Mesenchymal stem cell (in vitro differentiated cells and primary cell): ENCODE measurements around the gene DNAH10.

Experiments used
- DNase-seq: peaks from one replicate; pipeline ENCODE4 v3.0.0-alpha.2; 2013
- H2AFZ ChIP-seq: one replicate; pipeline ENCODE4 v1.6.1; 2013; ENCODE audit warnings: low read depth, mild to moderate bottlenecking, control low read depth, inconsistent platforms, low read length, moderate library complexity
- H2AK5ac ChIP-seq: 2 replicates; pipeline ENCODE4 v1.6.1; 2013; ENCODE audit warnings: low read length, moderate library complexity, mild to moderate bottlenecking, inconsistent platforms; ENCODE audit not compliant: severe bottlenecking
- H2BK120ac ChIP-seq: one replicate; pipeline ENCODE4 v1.6.1; 2013; ENCODE audit warnings: low read depth, mild to moderate bottlenecking, inconsistent platforms, low read length, moderate library complexity
- H2BK12ac ChIP-seq, 2 experiments: one replicate each; pipeline ENCODE4 v1.6.1; 2013; ENCODE audit warnings: inconsistent platforms in 2 of 2, low read length in 2 of 2, mild to moderate bottlenecking in 2 of 2, moderate library complexity in 2 of 2, control low read depth in 1 of 2
- H2BK15ac ChIP-seq: one replicate; pipeline ENCODE4 v1.6.1; 2013; ENCODE audit warnings: mild to moderate bottlenecking, low read depth, inconsistent platforms; ENCODE audit not compliant: poor library complexity, severe bottlenecking
- H2BK5ac ChIP-seq: 2 replicates; pipeline ENCODE4 v1.6.1; 2013; ENCODE audit warnings: low read depth, mild to moderate bottlenecking, low read length, control low read depth, inconsistent platforms; ENCODE audit not compliant: poor library complexity, severe bottlenecking
- H3K14ac ChIP-seq, 2 experiments: one replicate each; pipeline ENCODE4 v1.6.1; 2013; ENCODE audit warnings: inconsistent platforms in 2 of 2, low read length in 2 of 2, control low read depth in 1 of 2, mild to moderate bottlenecking in 1 of 2, moderate library complexity in 1 of 2
- H3K18ac ChIP-seq, 2 experiments: one replicate each; pipeline ENCODE4 v1.6.1; 2013; ENCODE audit warnings: inconsistent platforms in 2 of 2, low read length in 2 of 2, control low read depth in 1 of 2, low read depth in 1 of 2, mild to moderate bottlenecking in 1 of 2
- H3K23ac ChIP-seq, 2 experiments: one replicate each; pipeline ENCODE4 v1.6.1; 2013; ENCODE audit warnings: inconsistent platforms in 2 of 2, low read length in 2 of 2, mild to moderate bottlenecking in 2 of 2, moderate library complexity in 2 of 2, control low read depth in 1 of 2
- H3K27ac ChIP-seq: 2 replicates; pipeline ENCODE4 v1.5.1; 2013; ENCODE audit warnings: mild to moderate bottlenecking, moderate library complexity, low read length, control low read depth, inconsistent platforms; ENCODE audit not compliant: poor library complexity, severe bottlenecking
- H3K27me3 ChIP-seq, 2 experiments: 2 replicates each; pipeline versions ENCODE4 v1.6.1 to v1.7.0; 2013; ENCODE audit warnings: low read length in 2 of 2, mild to moderate bottlenecking in 2 of 2, moderate library complexity in 2 of 2, control low read depth in 1 of 2, inconsistent platforms in 1 of 2; ENCODE audit not compliant: control insufficient read depth in 1 of 2, insufficient read depth in 1 of 2
- H3K36me3 ChIP-seq, 2 experiments: 2 replicates each; pipeline versions ENCODE4 v1.6.1 to v1.7.0; 2013; ENCODE audit warnings: low read length in 2 of 2, control low read depth in 1 of 2, inconsistent platforms in 1 of 2, low read depth in 1 of 2, mild to moderate bottlenecking in 1 of 2; ENCODE audit not compliant: insufficient read depth in 2 of 2, control insufficient read depth in 1 of 2
- H3K4ac ChIP-seq, 2 experiments: one replicate each; pipeline ENCODE4 v1.6.1; 2013; ENCODE audit warnings: inconsistent platforms in 2 of 2, low read length in 2 of 2, mild to moderate bottlenecking in 2 of 2, moderate library complexity in 2 of 2, control low read depth in 1 of 2, low read depth in 1 of 2
- H3K4me1 ChIP-seq: 2 replicates; pipeline ENCODE4 v1.6.1; 2013; ENCODE audit warnings: low read depth, low read length, control low read depth; ENCODE audit not compliant: control insufficient read depth, insufficient read depth
- H3K4me2 ChIP-seq: 2 replicates; pipeline ENCODE4 v1.6.1; 2013; ENCODE audit warnings: low read length, mild to moderate bottlenecking, inconsistent platforms; ENCODE audit not compliant: poor library complexity, severe bottlenecking
- H3K4me3 ChIP-seq, 2 experiments: 2 replicates each; pipeline versions ENCODE4 v1.5.1 to v1.7.0; 2013; ENCODE audit warnings: low read length in 2 of 2, mild to moderate bottlenecking in 2 of 2, control low read depth in 1 of 2, low read depth in 1 of 2; ENCODE audit not compliant: insufficient read depth in 1 of 2
- H3K79me1 ChIP-seq: replicated peaks from 2 replicates; pipeline ENCODE4 v1.6.1; 2013; ENCODE audit warnings: mild to moderate bottlenecking, control low read depth, low read length, inconsistent platforms; ENCODE audit not compliant: poor library complexity, severe bottlenecking
- H3K9ac ChIP-seq: 2 replicates; pipeline ENCODE4 v1.7.0; 2013; ENCODE audit warnings: mild to moderate bottlenecking, low read length, moderate library complexity
- H3K9me3 ChIP-seq: 2 replicates; pipeline ENCODE4 v1.7.0; 2013; ENCODE audit warnings: mild to moderate bottlenecking, low read length; ENCODE audit not compliant: control insufficient read depth
- H4K8ac ChIP-seq: one replicate; pipeline ENCODE4 v1.6.1; 2013; ENCODE audit warnings: inconsistent platforms, mild to moderate bottlenecking, low read length, moderate library complexity
- H4K91ac ChIP-seq: one replicate; pipeline ENCODE4 v1.6.1; 2013; ENCODE audit warnings: mild to moderate bottlenecking, low read length, inconsistent platforms
- WGBS: methylation state at CpG from one replicate; pipeline ENCODE4 v1.1.7; 2013; ENCODE audit warnings: mixed read lengths; 5-methylcytosine and 5-hydroxymethylcytosine counted together

The DNAH10 gene

GRCh38 chr12:123733229-123733628 lies 28.9 kb upstream of the DNAH10 start:
- Histone ChIP-seq H3K9me3 (no peaks in the 10 kb centered on the region), H4K8ac (no peak overlapping the region), H4K91ac (no peak overlapping the region), H3K4me2 (no peak overlapping the region), H3K9ac (no peak overlapping the region), H2BK15ac (no peak overlapping the region), H3K4ac (no peak overlapping the region), H2BK120ac (no peak overlapping the region), H3K27me3 (no peaks in the 10 kb centered on the region), H3K14ac (no peak overlapping the region), H3K36me3 (peaks cover 47 to 72% of the 10 kb centered on the region in 2 experiments), H3K23ac (no peak overlapping the region), H3K27ac (no peak overlapping the region), H2BK5ac (no peak overlapping the region), H2AK5ac (no peak overlapping the region), H2AFZ (no peak overlapping the region), H2BK12ac (no peak overlapping the region), H3K18ac (no peak overlapping the region), H3K4me1 (no peaks in the 10 kb centered on the region), H3K4me3 (no peak overlapping the region), H3K79me1 (peaks cover 8% of the 10 kb centered on the region)
- no peak for DNase-seq
- 94% methylated on average over 10 of the region's 10 CpGs for WGBS

DNA sequence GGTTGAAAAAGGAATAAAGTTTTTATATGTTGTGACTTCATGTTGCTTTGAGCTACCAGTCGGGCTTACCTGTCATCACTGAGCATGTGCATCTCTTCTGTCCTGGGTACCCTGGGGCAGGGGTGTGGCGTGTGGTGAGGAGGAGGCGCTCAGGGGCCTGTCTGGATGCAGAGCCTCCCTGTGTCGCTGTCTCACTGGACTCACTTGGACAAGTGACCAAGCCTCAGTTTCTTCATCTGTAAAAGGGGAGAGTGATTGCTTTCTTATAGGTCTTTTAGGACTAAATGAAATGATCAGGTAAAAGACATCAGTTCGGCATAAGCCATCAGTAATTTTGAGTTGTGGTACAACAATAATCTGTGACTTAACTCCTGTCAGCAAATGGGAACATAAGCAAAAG lies 27.8 kb upstream of the DNAH10 start:
- no peak for DNase-seq
- Histone ChIP-seq H2AFZ (no peak overlapping the region), H4K91ac (no peak overlapping the region), H3K36me3 (peaks cover 48 to 73% of the 10 kb centered on the region in 2 experiments), H2BK12ac (no peak overlapping the region), H3K27me3 (no peaks in the 10 kb centered on the region), H2BK5ac (no peak overlapping the region), H4K8ac (no peak overlapping the region), H3K9me3 (no peaks in the 10 kb centered on the region), H3K4ac (no peak overlapping the region), H3K27ac (no peak overlapping the region), H3K9ac (no peak overlapping the region), H2AK5ac (no peak overlapping the region), H3K4me1 (no peaks in the 10 kb centered on the region), H3K18ac (no peak overlapping the region), H3K14ac (no peak overlapping the region), H2BK15ac (no peak overlapping the region), H3K23ac (no peak overlapping the region), H3K4me3 (no peak overlapping the region), H3K4me2 (no peak overlapping the region), H2BK120ac (no peak overlapping the region), H3K79me1 (peaks cover 9% of the 10 kb centered on the region)
- WGBS = 85% methylated on average over 4 of the region's 5 CpGs

- Histone ChIP-seq H3K4me2 (no peak overlapping the region), H3K23ac (no peak overlapping the region), H2BK120ac (no peak overlapping the region), H3K4me1 (no peaks in the 10 kb centered on the region), H3K18ac (no peak overlapping the region), H4K8ac (no peak overlapping the region), H2AK5ac (no peak overlapping the region), H3K9ac (no peak overlapping the region), H2BK12ac (no peak overlapping the region), H3K14ac (no peak overlapping the region), H3K4ac (no peak overlapping the region), H4K91ac (no peak overlapping the region), H3K36me3 (peaks cover 36 to 76% of the 10 kb centered on the region in 2 experiments), H2BK15ac (no peak overlapping the region), H3K79me1 (peaks cover 8% of the 10 kb centered on the region), H3K4me3 (no peak overlapping the region), H3K9me3 (no peaks in the 10 kb centered on the region), H3K27me3 (no peaks in the 10 kb centered on the region), H2AFZ (no peak overlapping the region), H3K27ac (no peak overlapping the region), H2BK5ac (no peak overlapping the region)
- 95% methylated on average over 14 of the region's 14 CpGs for WGBS
- DNase-seq = no peak
These were observed 20.0 kb upstream of the DNAH10 start for GRCh38 chr12:123741937-123742572.

DNA sequence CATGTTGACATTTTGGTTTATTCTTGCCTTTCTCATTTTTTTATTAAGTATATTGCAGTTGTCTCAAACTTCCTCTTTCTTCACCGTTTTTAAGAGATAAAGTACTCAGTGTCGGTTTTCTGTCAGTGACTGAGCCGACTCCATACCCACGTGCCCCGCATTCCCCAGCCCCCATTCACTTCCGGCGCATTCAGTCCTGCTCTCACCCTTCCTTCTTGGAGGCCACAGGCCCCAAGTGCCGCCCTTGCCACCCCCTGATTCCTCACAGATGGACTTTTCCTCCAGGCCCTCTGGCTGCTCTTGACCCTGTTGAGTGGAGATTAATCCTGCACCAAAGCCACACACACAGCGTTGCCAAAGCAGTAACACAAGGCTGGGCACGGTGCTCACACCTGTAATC lies 19.1 kb upstream of the DNAH10 start:
- Histone ChIP-seq H3K9ac (no peak overlapping the region), H2AFZ (no peak overlapping the region), H4K91ac (no peak overlapping the region), H2BK15ac (no peak overlapping the region), H3K18ac (no peak overlapping the region), H3K4ac (no peak overlapping the region), H3K9me3 (no peaks in the 10 kb centered on the region), H3K4me3 (no peak overlapping the region), H2AK5ac (no peak overlapping the region), H3K4me2 (no peak overlapping the region), H2BK12ac (no peak overlapping the region), H3K79me1 (peaks cover 8% of the 10 kb centered on the region), H4K8ac (no peak overlapping the region), H3K23ac (no peak overlapping the region), H3K36me3 (peaks cover 35 to 76% of the 10 kb centered on the region in 2 experiments), H3K27ac (no peak overlapping the region), H3K4me1 (no peaks in the 10 kb centered on the region), H2BK120ac (no peak overlapping the region), H3K27me3 (no peaks in the 10 kb centered on the region), H2BK5ac (no peak overlapping the region), H3K14ac (no peak overlapping the region)
- no peak for DNase-seq
- WGBS = 90% methylated on average over 10 of the region's 10 CpGs
